Measurements from ENCODE around the gene SCN4A. TPM values are rescaled to one million over a fixed set of nuclear protein-coding genes. Genes with fewer than 3 reads are reported as not detected.
A peak's percentile ranks its signal among the peaks of the same experiment; 100 is the strongest.
"Not testable (repeated sequence)": the region's sequence is repeated elsewhere in the genome, so short reads cannot be mapped to it uniquely, and the experiment has no call there.

SCN4A gene
- total RNA-seq, 1 experiment from 2014 or later, result 6.8 TPM

DNA sequence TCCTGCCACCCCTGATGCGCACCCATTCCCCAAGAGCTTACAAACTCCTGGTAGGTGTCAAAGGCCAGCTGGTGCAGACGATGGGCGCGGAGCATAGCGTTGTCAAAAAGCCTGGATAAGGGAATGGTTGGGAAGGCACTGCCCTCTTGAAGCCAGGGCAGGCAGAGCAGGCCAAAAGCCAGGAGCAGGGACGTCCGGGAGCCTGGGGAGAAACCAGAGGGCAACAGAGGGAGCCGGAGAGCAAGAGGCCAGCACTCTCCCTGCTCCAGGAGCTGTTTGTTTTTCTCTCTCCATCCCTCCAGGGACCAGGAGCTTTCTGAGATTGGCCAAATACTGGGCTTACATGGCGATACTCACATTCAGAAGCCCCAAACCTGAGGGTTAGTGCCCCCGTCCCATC lies 54.4 kb downstream of the SCN4A start:
- DNase-seq, result peak; percentile 82
- no peaks in the 10 kb centered on the region for H3K36me3 ChIP-seq (replicated peaks; ENCODE audit: control insufficient read depth, insufficient read depth, low read length)
- H3K27me3 ChIP-seq (ENCODE audit: control insufficient read depth, insufficient read depth, low read length), result no peaks in the 10 kb centered on the region
- peak overlapping the region; percentile 24; the same call in 1 of the 2 replicates for H3K4me3 ChIP-seq (ENCODE audit: insufficient read depth, low read depth, low read length)

DNA sequence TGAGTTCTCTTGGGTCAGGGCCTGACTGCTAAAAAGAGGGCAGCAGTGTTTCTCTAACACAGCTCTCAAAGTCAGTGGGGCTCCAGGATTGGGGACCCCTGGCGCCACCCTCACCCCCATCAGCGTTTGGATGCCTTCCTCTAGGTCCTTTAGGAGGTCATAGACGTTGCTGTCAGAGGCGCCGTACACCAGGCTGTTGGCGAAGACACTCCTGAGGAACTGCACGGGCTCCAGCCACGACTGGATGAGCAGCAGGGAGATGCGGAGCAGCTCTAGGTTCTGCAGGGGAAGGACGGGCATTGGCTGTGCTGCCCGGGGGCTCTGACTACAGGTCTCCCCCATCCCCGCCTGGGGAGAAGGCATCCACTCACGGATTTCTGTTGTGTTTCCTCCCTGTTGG lies 55.1 kb downstream of the SCN4A start:
- H3K36me3 ChIP-seq (replicated peaks; ENCODE audit: control insufficient read depth, insufficient read depth, low read length), result no peaks in the 10 kb centered on the region
- no peaks in the 10 kb centered on the region for H3K27me3 ChIP-seq (ENCODE audit: control insufficient read depth, insufficient read depth, low read length)
- peak overlapping the region; percentile 24; the same call in 1 of the 2 replicates for H3K4me3 ChIP-seq (ENCODE audit: insufficient read depth, low read depth, low read length)
- DNase-seq, result peak; percentile 50

DNA sequence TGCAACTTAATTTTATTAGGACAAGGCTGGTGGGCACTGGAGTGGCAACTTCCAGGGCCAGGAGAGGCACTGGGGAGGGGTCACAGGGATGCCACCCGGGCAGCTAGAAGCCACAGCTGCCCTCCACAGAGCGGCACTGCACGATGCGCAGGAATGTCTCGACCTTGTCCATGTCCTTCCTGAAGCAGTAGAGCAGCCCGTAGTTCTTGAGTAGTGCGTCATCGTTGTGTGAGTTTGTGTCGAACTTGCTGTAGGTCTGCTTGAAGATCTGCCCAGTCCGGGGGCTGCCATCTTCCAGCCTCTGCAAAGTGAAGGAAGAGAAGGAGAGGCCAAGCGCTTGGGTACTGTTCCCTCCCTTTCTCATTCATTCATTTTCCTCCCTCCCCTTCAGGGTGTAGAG lies 55.5 kb downstream of the SCN4A start:
- H3K4me3 ChIP-seq (ENCODE audit: insufficient read depth, low read depth, low read length), result not testable (repeated sequence)

DNA sequence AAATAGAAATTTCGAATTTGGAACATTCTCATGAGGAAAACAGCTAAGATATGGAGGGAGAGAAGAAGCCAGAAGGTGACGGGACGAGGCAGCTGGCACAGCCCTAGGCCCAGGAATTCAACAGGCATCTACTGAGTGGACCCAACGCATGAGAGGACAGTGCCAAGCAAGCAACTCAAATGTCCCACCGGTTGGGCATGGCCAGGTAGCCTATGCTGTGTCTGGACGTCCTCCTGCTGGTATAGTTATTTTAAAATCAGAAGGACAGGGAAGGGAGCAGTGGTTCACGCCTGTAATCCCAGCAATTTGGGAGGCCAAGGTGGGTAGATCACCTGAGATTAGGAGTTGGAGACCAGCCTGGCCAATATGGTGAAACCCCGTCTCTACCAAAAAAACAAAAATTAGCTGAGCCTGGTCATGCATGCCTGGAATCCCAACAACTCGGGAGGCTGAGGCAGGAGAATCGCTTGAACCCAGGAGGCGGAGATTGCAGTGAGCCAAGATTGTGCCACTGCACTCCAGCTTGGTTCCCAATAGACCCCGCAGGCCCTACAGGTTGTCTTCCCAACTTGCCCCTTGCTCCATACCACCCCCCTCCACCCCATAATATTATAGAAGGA lies 56.0 kb downstream of the SCN4A start:
- no peaks in the 10 kb centered on the region for H3K36me3 ChIP-seq (replicated peaks; ENCODE audit: control insufficient read depth, insufficient read depth, low read length)
- no peak overlapping the region for H3K4me3 ChIP-seq (ENCODE audit: insufficient read depth, low read depth, low read length)
- no peak for DNase-seq
- no peaks in the 10 kb centered on the region for H3K27me3 ChIP-seq (ENCODE audit: control insufficient read depth, insufficient read depth, low read length)

More for the DNA sequence above, 55.5 kb downstream of the SCN4A start:
- not testable (repeated sequence) for H3K27me3 ChIP-seq (ENCODE audit: control insufficient read depth, insufficient read depth, low read length); H3K36me3 ChIP-seq (replicated peaks; ENCODE audit: control insufficient read depth, insufficient read depth, low read length)
- peak; percentile 1 for DNase-seq

DNA sequence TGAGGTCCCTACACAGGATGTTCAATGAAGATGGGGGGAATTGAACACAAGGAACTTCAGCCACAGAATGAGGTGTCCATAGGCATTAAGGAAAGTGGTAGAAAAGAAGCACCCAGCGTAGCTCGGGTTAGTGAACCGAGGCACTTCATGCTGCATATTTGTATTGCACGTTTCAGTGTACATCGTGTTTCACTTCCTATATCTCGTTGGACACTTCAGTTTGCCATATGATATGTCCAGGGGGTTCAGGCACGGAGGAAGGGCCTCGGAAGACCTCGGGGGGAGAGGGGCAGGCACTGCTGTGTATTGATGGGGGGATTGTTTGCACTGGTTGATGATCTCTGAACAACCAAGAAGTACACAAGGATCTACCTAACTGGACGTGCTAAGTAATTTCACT lies 57.0 kb downstream of the SCN4A start:
- H3K4me3 ChIP-seq (ENCODE audit: insufficient read depth, low read depth, low read length); DNase-seq; H3K27me3 ChIP-seq (ENCODE audit: control insufficient read depth, insufficient read depth, low read length); H3K36me3 ChIP-seq (replicated peaks; ENCODE audit: control insufficient read depth, insufficient read depth, low read length): not testable (repeated sequence)

DNA sequence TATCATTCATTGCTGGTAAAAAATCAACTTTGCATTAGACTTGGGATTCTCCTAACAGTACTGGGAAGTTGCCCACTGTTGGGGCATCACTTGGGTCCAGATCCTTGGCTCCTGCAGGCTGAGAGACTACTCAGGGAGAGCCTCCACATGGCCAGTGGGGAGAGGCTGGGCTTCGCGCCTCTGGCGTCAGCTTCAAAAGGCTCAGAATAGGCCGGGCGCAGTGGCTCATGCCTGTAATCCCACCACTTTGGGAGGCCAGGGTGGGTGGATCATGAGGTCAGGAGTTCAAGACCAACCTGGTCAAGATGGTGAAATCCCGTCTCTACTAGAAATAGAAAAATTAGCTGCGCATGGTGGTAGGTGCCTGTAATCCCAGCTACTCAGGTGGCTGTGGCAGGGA lies 58.2 kb downstream of the SCN4A start:
- Histone ChIP-seq H3K36me3 (replicated peaks; ENCODE audit: control insufficient read depth, insufficient read depth, low read length) (no peaks in the 10 kb centered on the region), H3K27me3 (ENCODE audit: control insufficient read depth, insufficient read depth, low read length) (peaks cover 2% of the 10 kb centered on the region; the same call in 1 of the 2 replicates), H3K4me3 (ENCODE audit: insufficient read depth, low read depth, low read length) (no peak overlapping the region)
- DNase-seq, result no peak

DNA sequence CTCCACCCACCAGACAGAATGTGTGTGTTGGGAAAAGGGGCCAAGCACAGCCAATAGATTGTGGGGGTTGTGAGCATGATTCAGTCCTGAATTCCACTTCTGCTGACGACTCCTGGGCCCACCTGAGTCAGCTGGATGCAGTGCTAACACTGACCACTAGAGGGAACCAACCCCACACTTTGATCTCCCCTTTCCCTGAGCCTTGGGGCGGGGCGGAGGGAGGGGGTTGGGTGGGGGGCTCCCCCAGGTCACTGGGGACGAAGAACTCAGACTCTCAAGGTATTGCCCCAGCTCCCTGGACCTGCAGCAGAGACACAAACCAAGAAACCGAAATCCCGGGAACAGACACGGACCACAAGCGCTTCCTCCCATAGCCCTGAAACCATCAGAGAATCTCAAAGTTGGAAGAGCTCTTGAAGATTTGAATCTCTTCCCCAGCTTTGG lies 61.0 kb downstream of the SCN4A start:
- Histone ChIP-seq H3K4me3 (ENCODE audit: insufficient read depth, low read depth, low read length) (no peak overlapping the region), H3K36me3 (replicated peaks; ENCODE audit: control insufficient read depth, insufficient read depth, low read length) (no peaks in the 10 kb centered on the region), H3K27me3 (ENCODE audit: control insufficient read depth, insufficient read depth, low read length) (peaks cover 4% of the 10 kb centered on the region; the same call in 1 of the 2 replicates)
- DNase-seq, result peak; percentile 89

DNA sequence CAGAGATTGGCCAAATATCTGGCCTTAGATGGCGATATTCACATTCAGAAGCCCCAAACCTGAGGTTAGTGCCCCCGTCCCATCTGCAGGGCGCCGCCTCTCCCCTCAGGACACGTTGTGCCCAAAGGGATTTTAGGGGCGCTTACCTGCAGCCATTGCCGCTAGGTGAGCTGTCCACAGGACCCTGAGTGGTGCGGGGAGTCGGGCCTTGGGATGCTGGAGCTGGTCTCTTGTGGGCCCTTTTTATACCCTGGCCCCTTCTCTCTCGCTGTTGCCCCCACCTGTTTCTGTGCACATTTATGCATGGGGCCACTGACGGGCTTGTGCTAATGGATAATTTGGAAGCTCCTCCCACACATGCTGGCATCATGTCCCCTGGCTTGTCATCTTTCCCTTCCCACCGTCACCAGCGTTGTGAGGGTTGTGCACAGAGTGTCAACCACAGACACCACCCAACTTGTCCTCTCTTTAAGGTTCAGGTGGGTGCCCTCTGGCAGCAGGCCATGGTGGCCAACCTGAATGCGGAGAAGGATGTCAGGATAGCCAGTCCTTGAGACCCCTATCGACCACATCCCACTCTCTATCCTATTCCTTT lies 61.6 kb downstream of the SCN4A start, which contains the start of gene CSHL1:
TSS of gene CSHL1 (minus strand) at position 218 of the 595 bp plus-strand sequence. CDS start at position 156, 62 bp downstream.
- no peak for DNase-seq
- Histone ChIP-seq H3K36me3 (replicated peaks; ENCODE audit: control insufficient read depth, insufficient read depth, low read length) (no peaks in the 10 kb centered on the region), H3K4me3 (ENCODE audit: insufficient read depth, low read depth, low read length) (peak within 1 kb of the TSS; percentile 8; the same call in 1 of the 2 replicates), H3K27me3 (ENCODE audit: control insufficient read depth, insufficient read depth, low read length) (peaks cover 4% of the 10 kb centered on the region; the same call in 1 of the 2 replicates)

DNA sequence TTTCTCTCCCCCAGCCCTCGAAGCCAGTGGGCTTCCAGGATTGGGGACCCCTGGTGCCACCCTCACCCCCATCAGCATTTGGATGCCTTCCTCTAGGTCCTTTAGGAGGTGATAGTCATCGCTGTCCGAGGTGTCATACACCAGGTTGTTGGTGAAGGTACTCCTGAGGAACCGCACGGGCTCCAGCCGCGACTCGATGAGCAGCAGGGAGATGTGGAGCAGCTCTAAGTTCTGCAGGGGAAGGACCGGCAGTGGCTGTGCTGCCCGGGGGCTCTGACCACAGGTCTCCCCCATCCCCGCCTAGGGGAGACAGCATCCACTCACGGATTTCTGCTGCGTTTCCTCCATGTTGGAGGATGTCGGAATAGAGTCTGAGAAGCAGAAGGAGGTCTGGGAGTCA lies 62.6 kb downstream of the SCN4A start:
- DNase-seq, result no peak
- Histone ChIP-seq H3K27me3 (ENCODE audit: control insufficient read depth, insufficient read depth, low read length) (peaks cover 4% of the 10 kb centered on the region; the same call in 1 of the 2 replicates), H3K4me3 (ENCODE audit: insufficient read depth, low read depth, low read length) (no peak overlapping the region), H3K36me3 (replicated peaks; ENCODE audit: control insufficient read depth, insufficient read depth, low read length) (no peaks in the 10 kb centered on the region)

DNA sequence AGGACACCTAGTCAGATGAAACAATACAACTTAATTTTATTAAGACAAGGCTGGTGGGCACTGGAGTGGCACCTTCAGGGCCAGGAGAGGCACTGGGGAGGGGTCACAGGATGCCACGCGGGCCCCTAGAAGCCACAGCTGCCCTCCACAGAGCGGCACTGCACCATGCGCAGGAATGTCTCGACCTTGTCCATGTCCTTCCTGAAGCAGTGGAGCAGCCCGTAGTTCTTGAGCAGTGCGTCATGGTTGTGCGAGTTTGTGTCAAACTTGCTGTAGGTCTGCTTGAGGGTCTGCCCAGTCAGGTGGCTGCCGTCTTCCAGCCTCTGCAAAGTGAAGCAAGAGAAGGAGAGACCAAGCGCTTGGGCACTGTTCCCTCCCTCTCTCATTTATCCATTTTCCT lies 63.1 kb downstream of the SCN4A start:
- not testable (repeated sequence) for H3K4me3 ChIP-seq (ENCODE audit: insufficient read depth, low read depth, low read length); H3K27me3 ChIP-seq (ENCODE audit: control insufficient read depth, insufficient read depth, low read length); H3K36me3 ChIP-seq (replicated peaks; ENCODE audit: control insufficient read depth, insufficient read depth, low read length); DNase-seq

DNA sequence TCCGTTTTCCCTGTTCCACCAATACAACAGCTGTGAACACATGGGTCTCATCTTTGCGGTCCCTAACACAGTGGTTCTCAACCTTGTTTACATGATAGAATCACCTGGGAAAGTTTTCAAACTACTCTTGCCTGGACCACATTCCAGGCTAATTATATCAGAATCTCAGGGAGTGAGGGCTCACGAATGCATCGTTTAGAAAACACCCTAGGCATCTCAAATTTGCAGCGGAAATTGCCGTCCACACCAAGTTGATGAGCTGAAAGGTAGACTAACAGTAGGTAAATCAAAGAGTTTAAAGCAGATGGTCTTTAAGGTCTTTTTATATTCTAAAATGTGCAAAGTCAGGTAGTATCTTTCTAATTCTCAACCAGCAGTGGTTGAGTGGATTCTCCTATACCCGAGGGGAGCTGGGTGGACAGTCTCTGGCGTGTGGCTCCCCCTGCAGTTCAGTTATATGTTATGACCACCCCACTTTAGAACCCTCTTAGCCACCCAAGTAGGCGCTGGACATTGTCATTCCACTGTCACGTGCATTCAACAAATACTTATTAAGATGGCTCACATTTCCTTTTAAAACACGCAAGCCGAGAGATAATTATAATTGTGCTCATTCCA lies 65.4 kb downstream of the SCN4A start:
- H3K4me3 ChIP-seq (ENCODE audit: insufficient read depth, low read depth, low read length); H3K36me3 ChIP-seq (replicated peaks; ENCODE audit: control insufficient read depth, insufficient read depth, low read length); H3K27me3 ChIP-seq (ENCODE audit: control insufficient read depth, insufficient read depth, low read length): not testable (repeated sequence)
- peak; percentile 41 for DNase-seq

DNA sequence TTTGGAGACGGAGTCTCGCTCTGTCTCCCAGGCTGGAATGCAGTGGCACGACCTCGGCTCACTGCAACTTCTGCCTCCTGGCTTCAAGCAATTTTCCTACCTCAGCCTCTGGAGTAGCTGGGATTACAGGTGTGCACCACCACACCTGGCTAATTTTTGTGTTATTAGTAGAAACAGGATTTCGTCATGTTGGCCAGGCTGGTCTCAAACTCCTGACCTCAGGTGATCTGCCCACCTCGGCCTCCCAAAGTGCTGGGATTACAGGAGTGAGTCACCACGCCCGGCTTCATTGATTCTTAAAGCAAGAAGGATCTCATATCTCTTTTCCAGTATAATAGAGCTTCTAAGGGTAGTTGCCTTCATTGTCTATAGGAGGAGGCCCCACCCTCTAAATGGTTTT lies 67.9 kb downstream of the SCN4A start:
- H3K4me3 ChIP-seq (ENCODE audit: insufficient read depth, low read depth, low read length); H3K36me3 ChIP-seq (replicated peaks; ENCODE audit: control insufficient read depth, insufficient read depth, low read length); H3K27me3 ChIP-seq (ENCODE audit: control insufficient read depth, insufficient read depth, low read length); DNase-seq: not testable (repeated sequence)

DNA sequence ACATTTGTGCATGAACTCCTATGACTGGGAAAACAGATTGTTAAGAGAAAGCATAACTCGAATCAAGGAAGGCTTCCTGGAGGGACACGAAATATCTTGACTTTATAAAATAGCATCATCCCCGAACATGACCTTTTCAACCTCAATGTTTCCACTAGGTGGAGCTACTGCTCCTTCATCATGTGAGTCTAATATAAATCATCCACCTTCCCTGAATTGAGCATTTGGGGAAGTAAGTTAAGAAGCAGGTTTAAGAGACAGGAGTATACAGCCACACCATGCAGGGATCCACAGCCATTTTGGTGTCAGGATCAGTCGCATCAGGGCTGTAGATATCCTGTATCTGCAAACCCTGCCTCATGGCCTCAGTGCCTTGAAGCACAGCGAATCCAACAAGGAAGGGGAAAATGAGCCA lies 68.9 kb downstream of the SCN4A start:
- not testable (repeated sequence) for DNase-seq; H3K27me3 ChIP-seq (ENCODE audit: control insufficient read depth, insufficient read depth, low read length); H3K4me3 ChIP-seq (ENCODE audit: insufficient read depth, low read depth, low read length); H3K36me3 ChIP-seq (replicated peaks; ENCODE audit: control insufficient read depth, insufficient read depth, low read length)

DNA sequence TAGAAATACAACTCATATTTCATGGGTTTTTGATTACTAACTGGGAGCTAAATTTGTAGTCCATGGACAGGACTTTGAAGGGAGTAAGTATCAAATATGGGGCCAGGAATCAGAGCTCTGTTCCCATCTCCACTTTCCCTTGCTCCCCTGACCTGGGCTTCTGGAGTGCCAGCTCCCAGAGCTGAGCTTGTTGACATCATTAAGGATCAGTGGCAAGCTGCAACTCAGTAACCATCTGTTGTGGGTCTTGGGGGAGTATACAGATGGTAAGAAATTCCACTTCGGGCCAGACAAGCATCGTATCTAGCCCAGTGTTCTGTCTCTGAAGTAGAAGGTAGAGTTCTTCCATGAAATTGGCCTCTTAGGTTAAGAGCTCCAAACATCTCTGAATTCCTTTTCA lies 70.7 kb downstream of the SCN4A start:
- not testable (repeated sequence) for H3K36me3 ChIP-seq (replicated peaks; ENCODE audit: control insufficient read depth, insufficient read depth, low read length); H3K27me3 ChIP-seq (ENCODE audit: control insufficient read depth, insufficient read depth, low read length); DNase-seq; H3K4me3 ChIP-seq (ENCODE audit: insufficient read depth, low read depth, low read length)
